ENCODE measurements around the gene CHST15. TPM values are rescaled to one million over a fixed set of nuclear protein-coding genes. Genes with fewer than 3 reads are reported as not detected.

The CHST15 gene
- total and polyA plus RNA-seq, 9 donors = 35.9 to 93.0 (median 52.5) TPM

GRCh38 chr10:124020981-124021815, 72.2 kb downstream of the CHST15 start:
- Histone ChIP-seq H3K9me3 (no peaks in the 10 kb centered on the region), H3K27ac (no peak overlapping the region), H3K4me3 (no peak overlapping the region), H3K4me1 (ENCODE audit: insufficient read depth) (peaks cover 8% of the 10 kb centered on the region), H3K36me3 (no peaks in the 10 kb centered on the region), H3K27me3 (no peaks in the 10 kb centered on the region)
- DNase-seq = no peak
- intact Hi-C loops (cut with DNase I) = no loop called here
- WGBS, 3 donors = 86 to 90% (median 88%) methylated on average over 18 of the region's 18 CpGs
- TF ChIP-seq CTCF (IDR thresholded peaks at IDR 0.05) = no peak
- TF ChIP-seq POLR2A (IDR thresholded peaks at IDR 0.05) = no peak
- no peak for TF ChIP-seq EP300 (IDR thresholded peaks at IDR 0.05)

DNA sequence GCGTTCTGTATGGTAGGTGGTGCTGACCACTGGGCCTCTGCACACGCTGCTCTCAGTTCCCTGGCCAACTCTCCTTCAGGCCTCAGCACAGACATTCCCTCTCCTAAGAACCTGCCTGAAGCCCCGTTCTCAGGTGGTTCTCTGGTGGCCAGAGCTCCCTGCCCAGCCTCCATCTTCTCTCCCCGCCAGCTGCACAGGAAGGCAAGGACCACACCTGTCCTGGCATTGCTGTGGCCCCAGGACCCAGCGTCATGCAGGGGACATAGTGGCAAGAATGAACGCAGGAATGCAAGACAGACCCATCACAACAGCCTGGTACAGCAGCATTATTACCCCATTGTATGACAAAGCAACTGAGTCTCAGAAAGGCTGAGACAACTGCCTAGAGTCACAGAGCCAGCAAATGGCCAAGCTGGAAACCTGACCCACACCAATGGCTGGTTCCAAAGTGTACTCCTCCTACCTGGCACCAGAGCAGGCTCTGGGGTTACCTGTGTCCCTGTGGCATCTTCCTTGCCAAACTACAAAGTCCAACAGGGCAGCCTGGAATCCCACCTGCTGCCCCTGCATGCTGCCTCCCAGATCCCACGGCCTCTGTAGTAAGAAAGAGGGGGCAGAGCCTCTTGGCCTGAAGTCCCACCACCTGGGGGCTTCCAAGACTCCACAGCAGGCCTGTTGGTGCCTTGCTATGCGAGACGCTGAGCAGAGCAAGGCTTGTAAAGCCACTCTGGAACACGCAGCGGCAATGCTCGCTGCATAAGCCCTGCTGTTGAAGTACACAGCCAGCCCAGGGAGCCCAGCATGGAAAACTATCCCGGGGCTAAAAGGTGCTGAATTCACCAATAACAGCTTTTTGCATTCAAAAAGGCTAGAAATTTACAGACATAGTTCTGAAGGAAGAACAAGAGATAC, 73.3 kb downstream of the CHST15 start:
- Histone ChIP-seq H3K27me3 (no peaks in the 10 kb centered on the region), H3K4me1 (ENCODE audit: insufficient read depth) (peaks cover 8% of the 10 kb centered on the region), H3K27ac (no peak overlapping the region), H3K4me3 (no peak overlapping the region), H3K36me3 (no peaks in the 10 kb centered on the region), H3K9me3 (no peaks in the 10 kb centered on the region)
- TF ChIP-seq POLR2A (IDR thresholded peaks at IDR 0.05) (no peak), CTCF (IDR thresholded peaks at IDR 0.05) (no peak), EP300 (IDR thresholded peaks at IDR 0.05) (no peak)
- intact Hi-C loops (cut with DNase I) = loop anchor here in 1 of 4 donors (2.0 kb wide), 1 partner anchor 47 kb away; no protein-coding TSS in a partner anchor
- DNase-seq = no peak
- WGBS, 3 donors = 78 to 91% (median 89%) methylated on average over 13 of the region's 13 CpGs

GRCh38 chr10:124018886-124019525, 74.4 kb downstream of the CHST15 start:
- Histone ChIP-seq H3K27ac (no peak overlapping the region), H3K4me3 (no peak overlapping the region), H3K27me3 (no peaks in the 10 kb centered on the region), H3K36me3 (no peaks in the 10 kb centered on the region), H3K9me3 (no peaks in the 10 kb centered on the region), H3K4me1 (ENCODE audit: insufficient read depth) (peaks cover 8% of the 10 kb centered on the region)
- intact Hi-C loops (cut with DNase I) = loop anchor here in 1 of 4 donors (2.0 kb wide), 1 partner anchor 46 kb away; no protein-coding TSS in a partner anchor
- no peak for TF ChIP-seq CTCF (IDR thresholded peaks at IDR 0.05)
- TF ChIP-seq POLR2A (IDR thresholded peaks at IDR 0.05) = no peak
- TF ChIP-seq EP300 (IDR thresholded peaks at IDR 0.05) = no peak
- 88 to 90% (median 89%) methylated on average over 19 of the region's 19 CpGs for WGBS, 3 donors
- DNase-seq = no peak

DNA sequence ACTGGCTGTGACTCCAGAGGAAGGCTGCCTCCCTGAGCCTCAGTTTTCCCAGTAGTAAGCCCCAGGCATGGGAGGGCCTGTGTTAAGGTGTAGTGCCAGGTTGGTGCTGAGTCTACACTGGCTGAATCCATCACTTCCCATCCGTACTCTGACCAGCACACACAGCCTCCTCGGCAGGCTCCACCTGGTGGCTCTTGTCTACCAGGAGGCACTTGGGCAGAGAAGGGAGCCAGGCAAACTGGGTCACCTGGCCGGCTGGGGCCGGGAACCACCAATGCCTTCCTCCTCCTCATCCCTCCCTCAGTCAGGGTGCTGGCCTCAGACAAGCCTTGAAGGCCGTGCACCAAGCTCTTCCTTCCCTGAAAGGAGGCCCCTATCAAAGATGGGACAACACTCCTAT, 75.7 kb downstream of the CHST15 start:
- Histone ChIP-seq H3K4me1 (ENCODE audit: insufficient read depth) (peaks cover 8% of the 10 kb centered on the region), H3K27ac (no peak overlapping the region), H3K27me3 (no peaks in the 10 kb centered on the region), H3K9me3 (peaks cover 0 to 5% of the 10 kb centered on the region in 2 donors), H3K36me3 (no peaks in the 10 kb centered on the region), H3K4me3 (no peak overlapping the region)
- WGBS, 3 donors = 68 to 82% (median 73%) methylated on average over 5 of the region's 5 CpGs
- DNase-seq = no peak
- intact Hi-C loops (cut with DNase I) = loop anchor here in 1 of 4 donors (2.0 kb wide), 1 partner anchor 45 kb away; no protein-coding TSS in a partner anchor
- TF ChIP-seq EP300 (IDR thresholded peaks at IDR 0.05) = no peak
- no peak for TF ChIP-seq CTCF (IDR thresholded peaks at IDR 0.05)
- no peak for TF ChIP-seq POLR2A (IDR thresholded peaks at IDR 0.05)

Data from ovary (tissue), 9 donors.